SK-N-SH (cell line): ENCODE data around the gene CRYM. TPM values are rescaled to one million over a fixed set of nuclear protein-coding genes. Genes with fewer than 3 reads are reported as not detected.

Experiments used
- CTCF ChIA-PET: fragments of 300-600, 350-600 bp; formaldehyde crosslinking; extraction: SDS; loops from one replicate; lab custom pipeline; 2021; lab: Yijun Ruan, JAX
- POLR2A ChIA-PET: fragments of 350-600 bp; sonication (Branson Sonifier 250); formaldehyde crosslinking; extraction: SDS; loops from one replicate; lab custom pipeline; 2020; ENCODE audit warnings: antibody characterized with exemption, inconsistent platforms; lab: Yijun Ruan, JAX
- DNase-seq: peaks from one replicate; pipeline ENCODE4 v3.0.0; 2012
- H2AFZ ChIP-seq: fragments of 200-600 bp; sonication (generic); 2 replicates; pipeline ENCODE4 v1.8.1; 2016; ENCODE audit warnings: antibody characterized with exemption, mild to moderate bottlenecking, low read depth
- H3F3A ChIP-seq: fragments of 200-600 bp; sonication (generic); replicated peaks from 2 replicates; pipeline ENCODE3; 2016; ENCODE audit warnings: antibody characterized with exemption, mild to moderate bottlenecking; ENCODE audit not compliant: insufficient read depth
- H3K27ac ChIP-seq, 2 experiments: fragments of 200-500 bp in 1 of 2; fragments of 200-600 bp in 1 of 2; sonication (Bioruptor generic) in 1 of 2; sonication (generic), shearing (Covaris generic) in 1 of 2; 2 replicates each; pipeline versions ENCODE4 v1.5.1 to v1.6.1; 2014 to 2016; ENCODE audit warnings: low read depth in 2 of 2, inconsistent platforms in 1 of 2, low read length in 1 of 2, mild to moderate bottlenecking in 1 of 2, mixed read lengths in 1 of 2
- H3K27me3 ChIP-seq: fragments of 200-600 bp; sonication (generic), shearing (Covaris generic); 2 replicates; pipeline ENCODE4 v1.6.1; 2016; ENCODE audit warnings: mixed run types; ENCODE audit not compliant: insufficient read depth
- H3K36me3 ChIP-seq, 2 experiments: fragments of 200-500 bp in 1 of 2; fragments of 200-600 bp in 1 of 2; sonication (Bioruptor generic) in 1 of 2; sonication (generic) in 1 of 2; replicated peaks in 1 of 2; 2 replicates each; pipeline versions ENCODE3 to v1.5.1; 2014 to 2016; ENCODE audit warnings: low read length in 1 of 2, mild to moderate bottlenecking in 1 of 2; ENCODE audit not compliant: insufficient read depth in 2 of 2, control insufficient read depth in 1 of 2
- H3K4me1 ChIP-seq, 2 experiments: fragments of 200-500 bp in 1 of 2; fragments of 200-600 bp in 1 of 2; sonication (Bioruptor generic) in 1 of 2; sonication (generic), shearing (Covaris generic) in 1 of 2; 2 replicates each; pipeline versions ENCODE4 v1.5.1 to v1.6.1; 2014 to 2016; ENCODE audit warnings: low read depth in 1 of 2, low read length in 1 of 2, mixed run types in 1 of 2; ENCODE audit not compliant: insufficient read depth in 2 of 2, control insufficient read depth in 1 of 2
- H3K4me2 ChIP-seq: fragments of 200-600 bp; sonication (generic), shearing (Covaris generic); 2 replicates; pipeline ENCODE4 v1.6.1; 2017; ENCODE audit warnings: mixed run types
- H3K4me3 ChIP-seq, 2 experiments: fragments of 200-500 bp in 1 of 2; fragments of 200-600 bp in 1 of 2; sonication (Bioruptor generic) in 1 of 2; sonication (generic), shearing (Covaris generic) in 1 of 2; 2 replicates each; pipeline versions ENCODE4 v1.5.1 to v1.8.1; 2014 to 2016; ENCODE audit warnings: low read depth in 2 of 2, inconsistent platforms in 1 of 2, low read length in 1 of 2, mild to moderate bottlenecking in 1 of 2, mixed read lengths in 1 of 2, moderate library complexity in 1 of 2
- H3K79me2 ChIP-seq: fragments of 200-600 bp; sonication (generic); 2 replicates; pipeline ENCODE4 v1.8.1; 2017; ENCODE audit warnings: mild to moderate bottlenecking; ENCODE audit not compliant: insufficient read depth
- H3K9ac ChIP-seq: fragments of 200-600 bp; sonication (generic); 2 replicates; pipeline ENCODE4 v1.6.1; 2017; ENCODE audit warnings: mixed run types
- H3K9me2 ChIP-seq: fragments of 200-600 bp; sonication (generic); 2 replicates; pipeline ENCODE4 v1.6.1; 2017; ENCODE audit warnings: mixed run types
- H3K9me3 ChIP-seq: fragments of 200-600 bp; sonication (generic); 2 replicates; pipeline ENCODE4 v1.6.1; 2017; ENCODE audit warnings: mixed run types, mild to moderate bottlenecking, moderate library complexity
- H4K20me1 ChIP-seq: fragments of 200-600 bp; sonication (generic); 2 replicates; pipeline ENCODE4 v1.6.1; 2017; ENCODE audit warnings: mild to moderate bottlenecking, mixed run types; ENCODE audit not compliant: insufficient read depth
- EP300 ChIP-seq, 2 experiments: IDR thresholded peaks; 2 replicates each; pipeline versions ENCODE4 v1.4.0 to v1.6.1; 2012; ENCODE audit warnings: borderline replicate concordance in 1 of 2, low read depth in 1 of 2, low read length in 1 of 2
- EZH2phosphoT487 ChIP-seq: fragments of 200-600 bp; sonication (generic); IDR thresholded peaks from 2 replicates; pipeline ENCODE4 v1.6.1; 2017; ENCODE audit warnings: low read depth, mixed run types, mild to moderate bottlenecking, antibody characterized with exemption, moderate library complexity, borderline replicate concordance
- FOSL2 ChIP-seq: IDR thresholded peaks from 2 replicates; pipeline ENCODE4 v1.4.0; 2012; ENCODE audit warnings: low read depth, mild to moderate bottlenecking, moderate library complexity, borderline replicate concordance
- FOXM1 ChIP-seq: IDR thresholded peaks from 2 replicates; pipeline ENCODE4 v1.4.0; 2012; ENCODE audit warnings: low read depth, mild to moderate bottlenecking
- GATA2 ChIP-seq: sonication (generic); formaldehyde crosslinking; IDR thresholded peaks from 2 replicates; pipeline ENCODE4 v1.5.0; 2020; ENCODE audit warnings: mild to moderate bottlenecking, missing genetic modification reagents
- JUND ChIP-seq: IDR thresholded peaks from 2 replicates; pipeline ENCODE4 v1.4.0; 2012
- MEF2A ChIP-seq: IDR thresholded peaks from 2 replicates; pipeline ENCODE4 v1.4.0; 2012; ENCODE audit warnings: low read depth, borderline replicate concordance
- NFIC ChIP-seq: IDR thresholded peaks from 2 replicates; pipeline ENCODE4 v1.4.0; 2012; ENCODE audit warnings: borderline replicate concordance
- NRF1 ChIP-seq: IDR thresholded peaks from 2 replicates; pipeline ENCODE4 v1.6.1; 2012; ENCODE audit warnings: low read depth, mild to moderate bottlenecking, low read length
- PBX3 ChIP-seq: IDR thresholded peaks from 2 replicates; pipeline ENCODE4; 2012
- POLR2AphosphoS5 ChIP-seq: IDR thresholded peaks from 2 replicates; pipeline ENCODE4 v1.6.1; 2012; ENCODE audit warnings: low read depth, low read length
- RCOR1 ChIP-seq: fragments of 150-350 bp; IDR thresholded peaks from 2 replicates; pipeline ENCODE4 v1.6.1; 2017; ENCODE audit warnings: antibody characterized with exemption, low read length
- REST ChIP-seq: IDR thresholded peaks from 2 replicates; pipeline ENCODE4 v1.6.1; 2012; ENCODE audit warnings: mild to moderate bottlenecking, low read depth, low read length, moderate library complexity
- SIN3A ChIP-seq: IDR thresholded peaks from 2 replicates; pipeline ENCODE4 v1.6.1; 2012; ENCODE audit warnings: low read depth, mild to moderate bottlenecking, low read length, moderate library complexity, borderline replicate concordance
- TAF1 ChIP-seq: IDR thresholded peaks from 2 replicates; pipeline ENCODE4 v1.6.1; 2012; ENCODE audit warnings: low read depth, mild to moderate bottlenecking, low read length, moderate library complexity, borderline replicate concordance
- TCF12 ChIP-seq: IDR thresholded peaks from 2 replicates; pipeline ENCODE4 v1.4.0; 2012
- TEAD4 ChIP-seq: IDR thresholded peaks from 2 replicates; pipeline ENCODE4 v1.4.0; 2012; ENCODE audit warnings: mild to moderate bottlenecking, borderline replicate concordance; ENCODE audit not compliant: insufficient read depth
- WGBS: methylation state at CpG from one replicate; pipeline ENCODE4 v1.1.6; 2017; ENCODE audit warnings: low lambda C conversion rate; 5-methylcytosine and 5-hydroxymethylcytosine counted together
- polyA plus RNA-seq, 3 experiments: library from polyadenylated mRNA; depleted of rRNA; stranded (reverse); fragments of >200 nt; gene quantifications; 2 replicates each; pipeline ENCODE4 v1.2.3, GENCODE V29; 2012

The CRYM gene
- polyA plus RNA-seq, 1 of the 3 experiments (the other 2 are of a cell fraction), result 1.8 TPM

GRCh38 chr16:21260870-21261791 is 17.0 kb downstream of the CRYM start:
- H3K4me1 ChIP-seq, result peaks cover 3 to 14% of the 10 kb centered on the region in 2 experiments; a peak in 2 of 4 replicates
- no peak overlapping the region for H3K4me3 ChIP-seq
- no peaks in the 10 kb centered on the region for H3K79me2 ChIP-seq
- 42% methylated on average over 9 of the region's 9 CpGs for WGBS
- DNase-seq, result no peak
- H3F3A ChIP-seq, result no peaks in the 10 kb centered on the region
- peak overlapping the region; percentile 15; the same call in 1 of the 2 replicates for H3K4me2 ChIP-seq
- CTCF ChIA-PET, result interaction anchor here (0.9 to 1.8 kb wide), 4 partner anchors 17 to 73 kb away, joined by 3 to 8 read pairs (median 5); no protein-coding TSS in a partner anchor
- TF ChIP-seq MEF2A (no peak), RCOR1 (no peak), JUND (peak; percentile 43; the same call in 1 of the 2 replicates), EP300 (IDR thresholded peaks at IDR 0.05; ENCODE audit: borderline replicate concordance in 1 of 2, low read depth in 1 of 2, low read length in 1 of 2) (no peak), TEAD4 (no peak), EZH2phosphoT487 (no peak), REST (no peak), TCF12 (no peak), FOXM1 (no peak), PBX3 (peak; percentile 39; the same call in 1 of the 2 replicates), NFIC (peak; percentile 81), NRF1 (no peak), FOSL2 (peak; percentile 86), GATA2 (CRISPR knock-in tag) (no peak), POLR2AphosphoS5 (no peak), TAF1 (no peak), SIN3A (no peak)
- H3K9ac ChIP-seq, result no peak overlapping the region
- no peaks in the 10 kb centered on the region for H3K9me2 ChIP-seq
- POLR2A ChIA-PET, result interaction anchor here (0.7 kb wide), 1 partner anchor 12 kb away, joined by 3 read pairs; no protein-coding TSS in a partner anchor
- no peaks in the 10 kb centered on the region for H3K36me3 ChIP-seq
- no peaks in the 10 kb centered on the region for H3K9me3 ChIP-seq
- H2AFZ ChIP-seq, result no peak overlapping the region
- no peaks in the 10 kb centered on the region for H4K20me1 ChIP-seq
- H3K27ac ChIP-seq, result no peak overlapping the region
- no peaks in the 10 kb centered on the region; the same call in 1 of the 2 replicates for H3K27me3 ChIP-seq
